Endodermal cell (in vitro differentiated cells): ENCODE results near the gene ARHGAP27. TPM values are rescaled to one million over a fixed set of nuclear protein-coding genes. Genes with fewer than 3 reads are reported as not detected.

ENCODE experiments used
- DNase-seq: peaks from one replicate; pipeline ENCODE4 v3.0.0-alpha.2; 2017
- H3K27ac ChIP-seq: 2 replicates; pipeline ENCODE4 v1.5.1; 2013; ENCODE audit warnings: mild to moderate bottlenecking, low read depth, low read length, moderate library complexity
- H3K27me3 ChIP-seq: 2 replicates; pipeline ENCODE4 v1.6.1; 2013; ENCODE audit warnings: mild to moderate bottlenecking, low read length, moderate library complexity; ENCODE audit not compliant: insufficient read depth, control insufficient read depth, poor library complexity, severe bottlenecking
- H3K36me3 ChIP-seq: 2 replicates; pipeline ENCODE4 v1.7.0; 2013; ENCODE audit warnings: mild to moderate bottlenecking, low read length, moderate library complexity; ENCODE audit not compliant: control insufficient read depth, insufficient read depth
- H3K4me1 ChIP-seq: one replicate; pipeline ENCODE4 v1.7.0; 2013; ENCODE audit warnings: low read length; ENCODE audit not compliant: control insufficient read depth, insufficient read depth
- H3K4me3 ChIP-seq: 2 replicates; pipeline ENCODE4 v1.5.1; 2013; ENCODE audit warnings: mild to moderate bottlenecking, low read length, moderate library complexity
- H3K9ac ChIP-seq: 2 replicates; pipeline ENCODE4 v1.6.1; 2013; ENCODE audit warnings: mild to moderate bottlenecking, low read length, moderate library complexity; ENCODE audit not compliant: poor library complexity, severe bottlenecking; ENCODE audit errors: extremely low read depth
- H3K9me3 ChIP-seq: 2 replicates; pipeline ENCODE4 v1.6.1; 2013; ENCODE audit warnings: mild to moderate bottlenecking, low read length, moderate library complexity; ENCODE audit not compliant: control insufficient read depth
- H3K27ac Mint-ChIP-seq: 2 replicates; pipeline ENCODE4 v1.8.0; 2020; ENCODE audit warnings: mixed read lengths
- H3K27me3 Mint-ChIP-seq: 2 replicates; pipeline ENCODE4 v1.8.0; 2021; ENCODE audit warnings: mild to moderate bottlenecking, mixed read lengths; ENCODE audit not compliant: insufficient read depth
- H3K36me3 Mint-ChIP-seq: 2 replicates; pipeline ENCODE4 v1.8.0; 2020; ENCODE audit warnings: low read depth, mixed read lengths
- H3K4me1 Mint-ChIP-seq: 2 replicates; pipeline ENCODE4 v1.8.0; 2020; ENCODE audit warnings: mixed read lengths
- H3K4me3 Mint-ChIP-seq: 2 replicates; pipeline ENCODE4 v1.8.0; 2020; ENCODE audit warnings: mild to moderate bottlenecking, moderate library complexity, mixed read lengths
- H3K9me3 Mint-ChIP-seq: 2 replicates; pipeline ENCODE4 v1.8.0; 2020; ENCODE audit warnings: mild to moderate bottlenecking, mixed read lengths
- CTCF ChIP-seq: fragments of 200-600 bp; sonication (generic); conservative IDR thresholded peaks from 2 replicates; pipeline ENCODE4 v1.5.0; 2021; ENCODE audit warnings: antibody characterized with exemption, mild to moderate bottlenecking
- WGBS, 2 experiments: methylation state at CpG; one replicate each; pipeline versions ENCODE4 v1.1.5 to v1.1.7; 2013; ENCODE audit warnings: missing lambda C conversion rate in 2 of 2, mixed read lengths in 1 of 2; ENCODE audit not compliant: insufficient coverage in 1 of 2, insufficient read length in 1 of 2; 5-methylcytosine and 5-hydroxymethylcytosine counted together
- total RNA-seq, 2 donors: library from RNA; stranded (reverse); fragmentation: NEBNext Ultra II Directional in 1 of 2; extraction: Animal tissue kit (Norgen Biotek cat#: 25700) in 1 of 2; gene quantifications; 2 replicates in 1 of 2; 3 replicates in 1 of 2; pipeline ENCODE4 v1.2.1, GENCODE V29; 2021

The ARHGAP27 gene
- total RNA-seq, 2 donors from 2014 or later, result 16.4 to 20.6 TPM

- peak overlapping the region; percentile 44 for H3K4me3 Mint-ChIP-seq
- H3K27me3 Mint-ChIP-seq, result peaks cover 1% of the 10 kb centered on the region
- TF ChIP-seq CTCF, result no peak
- Histone ChIP-seq H3K4me1 (peaks cover 4% of the 10 kb centered on the region), H3K27me3 (no peaks in the 10 kb centered on the region), H3K9me3 (no peaks in the 10 kb centered on the region), H3K9ac (peak overlapping the region; percentile 78), H3K27ac (peak overlapping the region; percentile 91), H3K4me3 (peak overlapping the region; percentile 56), H3K36me3 (no peaks in the 10 kb centered on the region)
- H3K4me1 Mint-ChIP-seq, result peaks cover 22% of the 10 kb centered on the region
- H3K9me3 Mint-ChIP-seq, result no peaks in the 10 kb centered on the region
- WGBS, 2 experiments, result 86 to 87% methylated on average over 3 to 8 of the region's 8 CpGs
- DNase-seq, result peak; percentile 71
- H3K27ac Mint-ChIP-seq, result peak overlapping the region; percentile 98
- no peaks in the 10 kb centered on the region for H3K36me3 Mint-ChIP-seq
These were observed 60.3 kb downstream of the ARHGAP27 start for GRCh38 chr17:45372325-45372869.

- Histone ChIP-seq H3K9me3 (no peaks in the 10 kb centered on the region), H3K4me3 (peak overlapping the region; percentile 56), H3K27ac (peak overlapping the region; percentile 91), H3K36me3 (no peaks in the 10 kb centered on the region), H3K4me1 (peaks cover 4% of the 10 kb centered on the region), H3K9ac (peak overlapping the region; percentile 78), H3K27me3 (no peaks in the 10 kb centered on the region)
- no peaks in the 10 kb centered on the region for H3K36me3 Mint-ChIP-seq
- peak; percentile 99 for DNase-seq
- H3K27ac Mint-ChIP-seq, result peak overlapping the region; percentile 98
- H3K9me3 Mint-ChIP-seq, result no peaks in the 10 kb centered on the region
- peaks cover 22% of the 10 kb centered on the region for H3K4me1 Mint-ChIP-seq
- H3K27me3 Mint-ChIP-seq, result no peaks in the 10 kb centered on the region
- peak overlapping the region; percentile 44 for H3K4me3 Mint-ChIP-seq
- TF ChIP-seq CTCF, result no peak
- 17 to 47% methylated on average over 8 to 52 of the region's 55 CpGs for WGBS, 2 experiments
These were observed 61.0 kb downstream of the ARHGAP27 start for GRCh38 chr17:45371414-45372324.

- no peaks in the 10 kb centered on the region for H3K27me3 ChIP-seq
- Mint-ChIP-seq H3K4me3 (peak overlapping the region; percentile 44), H3K36me3 (no peaks in the 10 kb centered on the region), H3K9me3 (no peaks in the 10 kb centered on the region), H3K4me1 (peaks cover 17% of the 10 kb centered on the region), H3K27ac (peak overlapping the region; percentile 89), H3K27me3 (no peaks in the 10 kb centered on the region)
- peak; percentile 66 for DNase-seq
- H3K4me3 ChIP-seq, result no peak overlapping the region
- H3K9ac ChIP-seq, result peak overlapping the region; percentile 78
- H3K27ac ChIP-seq, result peak overlapping the region; percentile 91
- WGBS, 2 experiments, result 88 to 92% methylated on average over 6 to 8 of the region's 8 CpGs
- no peaks in the 10 kb centered on the region for H3K36me3 ChIP-seq
- no peak for TF ChIP-seq CTCF
- H3K4me1 ChIP-seq, result peaks cover 4% of the 10 kb centered on the region
- no peaks in the 10 kb centered on the region for H3K9me3 ChIP-seq
These were observed 61.7 kb downstream of the ARHGAP27 start for GRCh38 chr17:45370949-45371413.
